Raji (cell line): ENCODE results near the gene SCFD2.

ENCODE experiments used
- POLR2A ChIP-seq: IDR thresholded peaks from 2 replicates; pipeline ENCODE4 v1.6.1; 2011; ENCODE audit warnings: low read depth, low read length, control low read depth; ENCODE audit not compliant: insufficient read depth

The SCFD2 gene

GRCh38 chr4:52990706-52991105 lies 375.2 kb downstream of the SCFD2 start:
- TF ChIP-seq POLR2A, result no peak

GRCh38 chr4:52989865-52990264 lies 376.0 kb downstream of the SCFD2 start:
- TF ChIP-seq POLR2A, result no peak

GRCh38 chr4:52987392-52988056 lies 378.3 kb downstream of the SCFD2 start:
- TF ChIP-seq POLR2A, result no peak

- no peak for TF ChIP-seq POLR2A
Observed at GRCh38 chr4:52984462-52984881, 381.4 kb downstream of the SCFD2 start.

GRCh38 chr4:52983563-52984303 lies 382.1 kb downstream of the SCFD2 start:
- no peak for TF ChIP-seq POLR2A

- no peak for TF ChIP-seq POLR2A
Observed at GRCh38 chr4:52982946-52983340, 382.9 kb downstream of the SCFD2 start.

- TF ChIP-seq POLR2A, result no peak
Observed at GRCh38 chr4:52982255-52982945, 383.5 kb downstream of the SCFD2 start.

DNA sequence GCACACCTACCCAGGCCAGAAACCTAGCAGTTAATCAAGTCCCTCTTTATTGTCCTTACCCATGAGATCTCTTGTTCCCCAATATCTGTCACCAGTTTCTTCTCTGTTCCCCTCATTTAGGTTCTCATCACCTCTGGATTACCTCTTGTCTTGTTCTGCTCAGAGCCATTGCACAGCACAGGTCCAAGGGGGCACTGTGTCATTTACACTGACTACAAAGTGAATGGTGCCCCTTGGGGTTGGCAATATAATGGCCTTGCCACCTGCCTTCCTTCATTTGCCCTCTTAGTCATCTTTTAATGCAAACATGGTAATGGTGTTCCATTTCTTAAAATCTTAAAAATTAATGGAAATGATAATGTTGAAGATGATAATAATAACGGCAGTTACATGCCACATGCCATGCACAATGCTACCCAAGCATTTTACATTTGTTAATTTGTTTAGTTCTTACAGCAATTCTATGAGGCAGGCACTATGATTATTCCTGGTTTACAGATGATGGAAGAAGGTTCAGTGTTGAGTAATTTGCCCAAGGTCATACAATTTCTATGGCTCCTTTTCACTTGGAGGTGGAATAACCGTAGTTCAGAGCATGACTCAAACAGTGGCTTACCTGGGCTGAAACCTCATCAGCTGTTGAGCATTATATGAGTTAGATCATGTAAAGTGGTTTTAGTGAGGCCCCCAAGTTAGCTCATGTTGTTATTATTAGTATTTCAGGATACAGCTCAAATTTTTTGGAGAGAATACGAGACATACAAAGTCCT lies 385.9 kb downstream of the SCFD2 start:
- no peak for TF ChIP-seq POLR2A

- TF ChIP-seq POLR2A, result no peak
Observed at GRCh38 chr4:52979020-52979419, 386.8 kb downstream of the SCFD2 start.

DNA sequence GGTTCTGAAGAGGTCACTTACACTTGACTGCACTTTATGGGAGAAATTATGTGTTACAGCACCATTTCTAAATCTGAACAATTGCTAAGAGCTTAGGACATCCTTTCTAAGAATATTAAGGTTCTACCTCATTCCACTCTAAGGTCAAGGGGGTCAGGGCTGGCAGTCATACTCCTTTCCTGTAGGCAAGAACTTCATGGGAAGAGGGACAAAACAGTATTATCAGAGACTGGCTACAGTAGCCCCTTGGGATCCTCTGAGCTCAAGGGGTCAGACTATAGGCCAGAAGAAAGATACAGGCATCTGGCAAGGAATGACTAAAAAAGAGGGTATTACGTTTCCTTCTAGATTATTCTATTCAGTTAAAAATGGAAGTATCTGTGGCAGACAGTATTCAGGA lies 388.6 kb downstream of the SCFD2 start:
- TF ChIP-seq POLR2A, result no peak

GRCh38 chr4:52976523-52977230 lies 389.2 kb downstream of the SCFD2 start:
- TF ChIP-seq POLR2A, result no peak

DNA sequence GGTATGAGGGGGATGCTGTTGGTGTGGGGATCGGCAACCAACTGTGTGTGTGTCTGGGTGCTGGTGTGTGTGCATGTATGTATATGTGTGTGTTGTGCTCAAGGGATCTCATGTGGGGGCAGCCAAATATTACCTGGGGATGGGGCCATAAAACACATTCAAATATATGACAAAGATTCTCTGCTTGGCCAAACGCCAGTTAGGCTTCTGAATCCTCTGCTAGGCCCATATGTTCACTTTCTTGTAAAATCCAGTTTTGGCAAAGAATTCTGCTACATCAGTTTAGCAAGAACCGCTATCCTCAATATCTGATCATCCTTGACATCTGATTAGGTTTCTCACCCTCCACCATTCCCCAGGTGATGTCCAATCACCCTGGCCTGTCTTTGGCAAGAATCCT lies 397.2 kb downstream of the SCFD2 start:
- no peak for TF ChIP-seq POLR2A

DNA sequence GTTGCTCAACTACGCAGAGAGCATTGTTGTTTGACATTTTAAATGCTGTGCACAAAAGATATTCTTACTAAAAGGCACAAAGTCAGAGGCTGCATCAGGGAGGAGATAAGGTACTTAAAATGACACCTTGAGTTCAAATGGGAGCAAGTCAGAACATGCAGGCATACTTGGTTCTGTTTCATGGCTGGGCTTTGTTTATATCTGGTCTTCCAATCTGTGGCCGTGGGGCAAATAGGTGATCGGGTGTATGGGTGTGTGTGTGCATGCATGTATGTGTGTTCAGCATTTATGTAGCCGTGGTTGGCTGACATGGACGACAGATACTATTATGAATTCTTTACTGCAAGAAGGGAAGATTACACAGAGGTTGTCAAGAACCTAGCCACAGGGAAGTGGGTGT lies 397.6 kb downstream of the SCFD2 start:
- TF ChIP-seq POLR2A, result no peak

GRCh38 chr4:52966781-52967180 lies 399.1 kb downstream of the SCFD2 start:
- no peak for TF ChIP-seq POLR2A

- TF ChIP-seq POLR2A, result no peak
Observed at GRCh38 chr4:52966172-52966571, 399.7 kb downstream of the SCFD2 start.
